ENCODE measurements around the gene FAM229B. TPM values are rescaled to one million over a fixed set of nuclear protein-coding genes. Genes with fewer than 3 reads are reported as not detected.

FAM229B gene
- total and polyA plus RNA-seq, 2 of the 4 experiments (the other 2 are of a cell fraction): 8.6 to 25.6 TPM

DNA sequence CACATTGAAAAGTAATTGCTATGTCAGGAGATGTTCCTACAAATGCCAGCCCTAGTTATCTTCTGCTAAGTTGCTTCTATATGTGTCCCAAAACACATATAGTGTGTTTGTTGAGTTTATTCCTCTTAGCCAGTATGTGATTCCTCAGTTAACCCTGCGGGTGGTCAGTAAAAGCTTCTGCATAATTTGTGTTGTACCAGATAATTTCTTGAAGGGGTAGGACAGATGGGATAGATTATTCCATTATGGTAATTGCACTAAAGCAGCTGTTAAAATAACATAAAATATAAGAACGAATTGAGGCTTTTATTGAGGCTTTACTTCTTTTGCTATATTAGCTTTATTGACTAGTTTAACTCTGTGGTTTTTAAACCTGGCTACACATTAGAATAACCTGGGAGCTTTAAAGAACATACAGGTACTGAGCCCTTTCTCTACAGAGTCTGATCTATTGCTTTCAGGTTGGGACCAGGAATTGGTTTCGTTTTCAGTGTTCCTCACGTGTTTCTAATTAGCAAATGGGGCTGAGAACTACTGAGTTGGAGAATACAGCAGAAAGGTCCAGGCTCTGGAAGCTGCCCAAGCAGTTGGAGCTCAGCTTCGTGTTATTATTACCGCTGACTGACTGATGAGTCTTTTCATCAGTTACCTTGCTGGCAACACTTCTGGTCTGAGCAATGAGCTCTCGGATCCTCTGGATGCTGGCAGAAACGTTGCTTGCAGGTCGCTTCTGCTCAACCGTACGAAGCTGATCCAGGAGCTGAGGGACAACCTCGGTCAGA, 56.9 kb downstream of the FAM229B start:
- no peak overlapping the region for H3K9ac ChIP-seq (ENCODE audit: low read depth, low read length)
- no peak overlapping the region for H3K4me2 ChIP-seq (ENCODE audit: low read depth, low read length)
- H3K9me1 ChIP-seq (ENCODE audit: insufficient read depth, low read length): peaks cover 6% of the 10 kb centered on the region; the same call in 1 of the 2 replicates
- H3K4me3 ChIP-seq (ENCODE audit: insufficient read depth, low read depth, low read length): no peak overlapping the region
- WGBS, 2 experiments (ENCODE audit: extremely low coverage in 2 of 2, insufficient read length in 1 of 2): 85% methylated on average over 5 of the region's 12 CpGs; no CpG with 5 or more reads in 1 of the 2 experiments
- H3K9me3 ChIP-seq (ENCODE audit: control insufficient read depth, insufficient read depth, low read length): no peaks in the 10 kb centered on the region
- no peak overlapping the region for H3K4ac ChIP-seq (ENCODE audit: low read depth, low read length)
- H2AK9ac ChIP-seq (replicated peaks; ENCODE audit: low read depth, low read length, poor library complexity): no peak overlapping the region
- no peak overlapping the region for H3K18ac ChIP-seq (ENCODE audit: low read depth, low read length)
- peaks cover 51% of the 10 kb centered on the region for H3K36me3 ChIP-seq (ENCODE audit: control insufficient read depth, insufficient read depth, low read length)
- H2AK5ac ChIP-seq (ENCODE audit: low read depth, low read length): no peak overlapping the region
- H4K8ac ChIP-seq (ENCODE audit: low read depth in 2 of 2, low read length in 2 of 2): no peak overlapping the region
- no peak overlapping the region for H3K27ac ChIP-seq (ENCODE audit: insufficient read depth, low read length)
- no peak overlapping the region for H2BK20ac ChIP-seq (ENCODE audit: low read depth, low read length)
- no peak overlapping the region for H2BK5ac ChIP-seq (ENCODE audit: low read depth, low read length, poor library complexity, severe bottlenecking)
- no peaks in the 10 kb centered on the region for H3K79me1 ChIP-seq (ENCODE audit: low read depth in 1 of 2, low read length in 2 of 2)
- no peak overlapping the region for H3K56ac ChIP-seq (ENCODE audit: extremely low read depth, insufficient read depth, low read length)
- H3K23ac ChIP-seq (ENCODE audit: low read depth, low read length): no peak overlapping the region
- no peak overlapping the region for H2BK120ac ChIP-seq (ENCODE audit: low read depth, low read length)
- TF ChIP-seq CHD1 (IDR thresholded peaks at IDR 0.05; ENCODE audit: low read depth, low read length) (no peak), NFE2L2 (IDR thresholded peaks at IDR 0.05; ENCODE audit: low read depth, low read length) (no peak)
- TF ChIP-seq, protein P1, sequence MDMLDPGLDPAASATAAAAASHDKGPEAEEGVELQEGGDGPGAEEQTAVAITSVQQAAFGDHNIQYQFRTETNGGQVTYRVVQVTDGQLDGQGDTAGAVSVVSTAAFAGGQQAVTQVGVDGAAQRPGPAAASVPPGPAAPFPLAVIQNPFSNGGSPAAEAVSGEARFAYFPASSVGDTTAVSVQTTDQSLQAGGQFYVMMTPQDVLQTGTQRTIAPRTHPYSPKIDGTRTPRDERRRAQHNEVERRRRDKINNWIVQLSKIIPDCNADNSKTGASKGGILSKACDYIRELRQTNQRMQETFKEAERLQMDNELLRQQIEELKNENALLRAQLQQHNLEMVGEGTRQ (IDR thresholded peaks at IDR 0.05; ENCODE audit: low read depth, low read length): no peak
- TF ChIP-seq, protein P2, sequence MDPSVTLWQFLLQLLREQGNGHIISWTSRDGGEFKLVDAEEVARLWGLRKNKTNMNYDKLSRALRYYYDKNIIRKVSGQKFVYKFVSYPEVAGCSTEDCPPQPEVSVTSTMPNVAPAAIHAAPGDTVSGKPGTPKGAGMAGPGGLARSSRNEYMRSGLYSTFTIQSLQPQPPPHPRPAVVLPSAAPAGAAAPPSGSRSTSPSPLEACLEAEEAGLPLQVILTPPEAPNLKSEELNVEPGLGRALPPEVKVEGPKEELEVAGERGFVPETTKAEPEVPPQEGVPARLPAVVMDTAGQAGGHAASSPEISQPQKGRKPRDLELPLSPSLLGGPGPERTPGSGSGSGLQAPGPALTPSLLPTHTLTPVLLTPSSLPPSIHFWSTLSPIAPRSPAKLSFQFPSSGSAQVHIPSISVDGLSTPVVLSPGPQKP (IDR thresholded peaks at IDR 0.05; ENCODE audit: borderline replicate concordance, low read depth, low read length): no peak
- dilution Hi-C loops (cut with HindIII; ENCODE audit: low sequenced_read_pairs, unreplicated experiment) (no loop called here), in situ Hi-C loops (cut with MboI; ENCODE audit: low sequenced_read_pairs) (no loop called here), intact Hi-C loops (cut with micrococcal nuclease) (no loop called here)
- ATAC-seq (ENCODE audit: low read depth) (no peak), DNase-seq (peak; percentile 5)
- no peak overlapping the region for H4K5ac ChIP-seq (ENCODE audit: low read depth, low read length)
- H3K14ac ChIP-seq (replicated peaks; ENCODE audit: low read depth, low read length): no peak overlapping the region
- no peak overlapping the region for H2AFZ ChIP-seq (replicated peaks; ENCODE audit: low read length, poor library complexity)
- peaks cover under 1% of the 10 kb centered on the region for H3K4me1 ChIP-seq (ENCODE audit: control insufficient read depth, insufficient read depth, low read length)
- H4K91ac ChIP-seq (ENCODE audit: insufficient read depth, low read depth, low read length): no peak overlapping the region
- ChIA-PET POLR2A (ENCODE audit: unreplicated experiment) (no interaction called here), CTCF (interaction anchor here (0.6 to 1.0 kb wide), 2 partner anchors 19 to 28 kb away, joined by 3 read pairs; no protein-coding TSS in a partner anchor)
- BruUV-seq (replicated peaks): no TSS peak
- H2BK15ac ChIP-seq (ENCODE audit: low read depth, low read length): no peak overlapping the region
- no peaks in the 10 kb centered on the region for H4K20me1 ChIP-seq (ENCODE audit: insufficient read depth, low read length)
- H3K27me3 ChIP-seq (ENCODE audit: control insufficient read depth, insufficient read depth, low read length): no peaks in the 10 kb centered on the region

All from IMR-90 (cell line).